ENCODE results near the gene EDA.
A peak's percentile ranks its signal among the peaks of the same experiment; 100 is the strongest.

EDA gene
- total RNA-seq, result 6.5 to 12.1 reads per million in 2 donors

- DNase-seq, result peak; percentile 55
Observed at GRCh38 chrX:69615779-69616456, at the start of gene EDA. Gene EDA (plus strand): TSS chrX:69616113.

GRCh38 chrX:69568828-69569227, 47.1 kb upstream of the EDA start:
- DNase-seq, result no peak

GRCh38 chrX:69597399-69597798, 18.5 kb upstream of the EDA start:
- no peak for DNase-seq

GRCh38 chrX:69600182-69600581, 15.7 kb upstream of the EDA start:
- no peak for DNase-seq

GRCh38 chrX:69603566-69604194, 12.2 kb upstream of the EDA start:
- DNase-seq, result no peak

- no peak for DNase-seq
Observed at GRCh38 chrX:69605521-69605920, 10.4 kb upstream of the EDA start.

- no peak for DNase-seq
Observed at GRCh38 chrX:69607616-69608015, 8.3 kb upstream of the EDA start.

- DNase-seq, result no peak
Observed at GRCh38 chrX:69613946-69614345, 2.0 kb upstream of the EDA start.

GRCh38 chrX:69614886-69615285, 1.0 kb upstream of the EDA start:
- DNase-seq, result no peak

- DNase-seq, result no peak
Observed at GRCh38 chrX:69615342-69615741, 571 bp upstream of the EDA start.

GRCh38 chrX:69616457-69617203, 717 bp downstream of the EDA start:
- DNase-seq, result peak; percentile 1

GRCh38 chrX:69618803-69619202, 2.9 kb downstream of the EDA start:
- DNase-seq, result no peak

- DNase-seq, result no peak
Observed at GRCh38 chrX:69626129-69626528, 10.2 kb downstream of the EDA start.

GRCh38 chrX:69627744-69628143, 11.8 kb downstream of the EDA start:
- no peak for DNase-seq

GRCh38 chrX:69630147-69630546, 14.2 kb downstream of the EDA start:
- DNase-seq, result no peak

- no peak for DNase-seq
Observed at GRCh38 chrX:69664693-69665092, 48.8 kb downstream of the EDA start.

GRCh38 chrX:69670001-69670555, 54.2 kb downstream of the EDA start:
- DNase-seq, result no peak

GRCh38 chrX:69674891-69675290, 59.0 kb downstream of the EDA start:
- no peak for DNase-seq

- DNase-seq, result no peak
Observed at GRCh38 chrX:69705818-69706217, 89.9 kb downstream of the EDA start.

GRCh38 chrX:69718102-69718501, 102.2 kb downstream of the EDA start:
- DNase-seq, result no peak

- no peak for DNase-seq
Observed at GRCh38 chrX:69724307-69724706, 108.4 kb downstream of the EDA start.

- DNase-seq, result no peak
Observed at GRCh38 chrX:69740317-69740716, 124.4 kb downstream of the EDA start.

- no peak for DNase-seq
Observed at GRCh38 chrX:69741721-69742120, 125.8 kb downstream of the EDA start.

- no peak for DNase-seq
Observed at GRCh38 chrX:69746051-69746450, 130.1 kb downstream of the EDA start.

Data from T-helper 9 cell (primary cell).